Stimulated activated CD8-positive, alpha-beta memory T cell treated with anti-CD3 and anti-CD28 coated beads, Interleukin-7, amount 100 ng/mL, for 24 hours (primary cell): Measurements from ENCODE around the gene PAPPA2.
"Not testable (repeated sequence)": the region's sequence is repeated elsewhere in the genome, so short reads cannot be mapped to it uniquely, and the experiment has no call there.

ENCODE experiments used
- DNase-seq: peaks from one replicate; pipeline ENCODE4 v3.0.0-alpha.2; 2020; ENCODE audit warnings: low read depth

PAPPA2 gene

DNA sequence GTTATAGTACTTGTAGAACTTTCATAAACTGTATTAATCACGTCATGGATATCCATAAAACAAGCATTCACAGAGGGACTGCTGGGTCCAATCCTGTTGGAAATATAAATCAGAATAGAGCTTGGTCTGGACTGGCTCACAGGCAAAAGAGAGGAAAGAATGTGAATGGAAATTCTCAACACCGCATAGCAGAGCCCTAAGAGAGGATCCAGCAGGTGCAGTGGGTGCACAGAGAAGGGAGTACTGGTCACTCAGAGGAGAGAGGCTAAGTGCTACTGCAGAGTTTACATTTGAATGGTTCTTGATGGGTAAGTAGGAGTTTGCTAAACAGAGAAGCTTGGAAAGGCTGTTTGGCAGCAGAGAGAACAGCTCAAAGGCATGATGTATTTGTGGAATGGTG, 231.7 kb downstream of the PAPPA2 start:
- no peak for DNase-seq

- no peak for DNase-seq
Observed at GRCh38 chr1:176696109-176696508, 233.1 kb downstream of the PAPPA2 start.

- DNase-seq, result no peak
Observed at GRCh38 chr1:176696689-176697088, 233.7 kb downstream of the PAPPA2 start.

- no peak for DNase-seq
Observed at GRCh38 chr1:176699821-176700220, 236.8 kb downstream of the PAPPA2 start.

GRCh38 chr1:176701151-176701866, 238.3 kb downstream of the PAPPA2 start:
- DNase-seq, result no peak

DNA sequence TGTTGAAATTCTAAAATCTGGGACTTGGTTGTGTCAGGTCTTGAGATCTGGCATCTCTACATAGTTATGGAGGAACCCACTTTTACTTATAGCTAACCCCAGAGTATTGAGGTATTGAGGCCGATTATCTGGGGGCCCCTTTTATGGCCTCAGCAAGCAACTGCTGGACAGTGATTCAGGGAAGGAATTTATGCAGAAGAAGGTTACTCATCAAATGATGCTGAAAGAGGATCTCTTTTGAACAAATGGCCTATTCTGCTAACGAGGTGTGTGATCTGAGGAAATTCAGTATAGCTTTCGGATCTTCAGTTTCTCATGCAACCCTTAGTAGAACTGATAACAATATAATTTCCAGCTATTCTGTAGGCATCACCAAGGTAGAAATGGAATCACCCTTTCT, 239.9 kb downstream of the PAPPA2 start:
- no peak for DNase-seq

- no peak for DNase-seq
Observed at GRCh38 chr1:176705585-176705984, 242.6 kb downstream of the PAPPA2 start.

- no peak for DNase-seq
Observed at GRCh38 chr1:176717066-176717750, 254.2 kb downstream of the PAPPA2 start.

DNA sequence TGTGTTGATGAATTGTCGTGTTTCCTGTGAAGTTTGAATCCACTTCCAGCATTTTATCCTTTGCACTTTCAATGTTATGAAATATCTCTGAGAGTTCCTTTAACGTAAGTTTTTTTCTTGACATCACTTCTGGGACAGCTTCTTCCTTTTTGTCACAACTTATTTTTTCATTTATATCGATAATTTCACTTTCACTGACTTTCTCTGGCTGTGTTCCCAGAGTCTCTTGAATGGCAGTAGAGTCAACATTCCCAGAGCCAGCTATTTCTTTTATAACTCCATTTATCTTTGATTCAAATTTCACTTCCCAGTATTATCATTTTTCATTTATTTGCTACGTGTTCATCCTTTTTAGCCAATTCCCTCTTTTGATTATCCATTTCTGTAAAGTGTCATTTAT, 256.5 kb downstream of the PAPPA2 start:
- DNase-seq, result no peak

- no peak for DNase-seq
Observed at GRCh38 chr1:176720838-176721237, 257.9 kb downstream of the PAPPA2 start.

DNA sequence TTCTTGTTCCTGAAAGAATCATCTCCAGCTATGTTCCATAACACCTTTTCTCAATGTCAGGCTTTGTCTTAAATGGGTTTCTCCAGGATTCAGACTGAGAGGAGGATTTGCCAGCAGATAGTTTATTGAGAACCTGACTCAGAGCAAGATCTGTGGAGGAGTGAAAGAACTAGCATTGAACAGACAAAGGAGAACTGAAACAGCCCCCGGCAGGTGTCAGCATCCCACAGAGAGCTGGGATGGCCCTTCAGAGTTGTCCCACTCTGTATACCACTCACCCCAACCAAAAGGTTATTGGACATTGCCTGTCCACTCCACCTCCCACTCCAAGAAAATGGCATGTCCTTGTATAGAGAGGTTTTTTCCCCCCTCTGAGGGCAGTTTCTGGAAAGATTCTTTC, 270.7 kb downstream of the PAPPA2 start:
- DNase-seq, result no peak

GRCh38 chr1:176735201-176735600, 272.2 kb downstream of the PAPPA2 start:
- no peak for DNase-seq

- DNase-seq, result no peak
Observed at GRCh38 chr1:176736015-176736414, 273.0 kb downstream of the PAPPA2 start.

GRCh38 chr1:176741181-176741580, 278.2 kb downstream of the PAPPA2 start:
- no peak for DNase-seq

DNA sequence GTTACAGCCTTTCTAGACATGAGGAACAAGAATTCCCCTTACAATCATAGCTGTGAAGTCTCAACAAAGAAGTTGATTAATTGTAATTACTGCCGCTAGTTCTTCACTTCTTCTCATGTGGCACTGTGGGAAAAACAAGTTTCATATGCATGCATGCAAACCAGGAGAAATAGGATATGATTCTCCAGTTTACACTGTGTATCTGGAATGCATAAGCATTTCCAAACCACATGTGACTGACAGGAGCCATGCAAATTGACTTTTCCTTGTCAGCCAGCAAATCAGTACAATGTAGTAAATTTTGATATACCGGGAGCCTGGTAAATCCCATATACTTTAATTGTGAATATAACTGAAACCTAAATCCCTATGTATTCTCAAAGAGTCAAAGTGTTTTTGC, 279.3 kb downstream of the PAPPA2 start:
- DNase-seq, result no peak

GRCh38 chr1:176744142-176744541, 281.2 kb downstream of the PAPPA2 start:
- no peak for DNase-seq

DNA sequence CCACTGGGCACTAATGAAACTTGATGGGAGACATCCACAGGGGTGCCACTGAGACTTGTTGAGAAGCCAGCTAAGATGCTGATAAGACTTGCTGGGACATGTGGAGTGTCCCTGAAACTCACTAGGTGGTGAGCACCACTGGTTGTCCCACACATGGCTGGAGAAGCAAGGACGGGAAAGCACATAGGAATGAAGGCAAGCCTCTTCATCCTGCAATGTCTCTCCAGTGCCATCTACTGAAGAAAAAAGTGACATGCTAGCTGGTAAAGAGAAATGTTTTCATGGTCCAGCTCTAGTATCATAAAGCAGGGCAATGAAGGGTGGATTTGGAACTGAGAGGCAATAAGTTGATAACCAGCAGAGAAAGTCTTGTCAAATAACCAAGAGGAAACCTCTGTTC, 283.0 kb downstream of the PAPPA2 start:
- DNase-seq, result no peak

- no peak for DNase-seq
Observed at GRCh38 chr1:176752505-176752904, 289.5 kb downstream of the PAPPA2 start.

GRCh38 chr1:176754676-176755075, 291.7 kb downstream of the PAPPA2 start:
- no peak for DNase-seq

DNA sequence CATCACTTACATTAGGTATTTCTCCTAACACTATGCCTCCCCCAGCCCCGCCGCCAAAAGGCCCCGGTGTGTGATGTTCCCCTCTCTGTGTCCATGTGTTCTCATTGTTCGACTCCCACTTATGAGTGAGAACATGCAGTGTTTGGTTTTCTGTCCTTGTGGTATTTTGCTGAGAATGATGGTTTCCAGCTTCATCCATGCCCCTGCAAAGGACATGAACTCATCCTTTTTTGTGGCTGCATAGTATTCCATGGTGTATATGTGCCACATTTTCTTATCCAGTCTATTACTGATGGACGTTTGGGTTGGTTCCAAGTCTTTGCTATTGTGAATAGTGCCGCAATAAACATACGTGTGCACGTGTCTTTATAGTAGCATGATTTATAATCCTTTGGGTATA, 293.8 kb downstream of the PAPPA2 start:
- DNase-seq, result not testable (repeated sequence)

DNA sequence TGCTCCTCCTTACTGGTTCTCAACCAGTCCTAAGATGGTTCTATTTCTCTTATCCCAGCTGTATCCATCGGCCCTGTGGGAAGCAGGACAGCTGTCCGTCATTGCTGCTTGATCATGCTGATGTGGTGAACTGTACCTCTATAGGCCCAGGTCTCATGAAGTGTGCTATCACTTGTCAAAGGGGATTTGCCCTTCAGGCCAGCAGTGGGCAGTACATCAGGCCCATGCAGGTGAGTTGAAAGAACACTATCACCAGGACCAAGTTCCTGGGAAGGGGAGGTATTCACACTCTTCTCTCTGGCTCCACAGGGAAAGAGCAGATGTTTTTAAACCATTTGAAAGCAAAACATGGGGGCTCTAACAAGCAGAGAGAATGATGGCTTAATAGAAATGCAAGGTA, 302.6 kb downstream of the PAPPA2 start:
- no peak for DNase-seq

- DNase-seq, result no peak
Observed at GRCh38 chr1:176766779-176767178, 303.8 kb downstream of the PAPPA2 start.

GRCh38 chr1:176767714-176768136, 304.8 kb downstream of the PAPPA2 start:
- DNase-seq, result no peak

- DNase-seq, result no peak
Observed at GRCh38 chr1:176768532-176768931, 305.6 kb downstream of the PAPPA2 start.
